ENCODE data around the gene GRK2.

GRK2 gene

DNA sequence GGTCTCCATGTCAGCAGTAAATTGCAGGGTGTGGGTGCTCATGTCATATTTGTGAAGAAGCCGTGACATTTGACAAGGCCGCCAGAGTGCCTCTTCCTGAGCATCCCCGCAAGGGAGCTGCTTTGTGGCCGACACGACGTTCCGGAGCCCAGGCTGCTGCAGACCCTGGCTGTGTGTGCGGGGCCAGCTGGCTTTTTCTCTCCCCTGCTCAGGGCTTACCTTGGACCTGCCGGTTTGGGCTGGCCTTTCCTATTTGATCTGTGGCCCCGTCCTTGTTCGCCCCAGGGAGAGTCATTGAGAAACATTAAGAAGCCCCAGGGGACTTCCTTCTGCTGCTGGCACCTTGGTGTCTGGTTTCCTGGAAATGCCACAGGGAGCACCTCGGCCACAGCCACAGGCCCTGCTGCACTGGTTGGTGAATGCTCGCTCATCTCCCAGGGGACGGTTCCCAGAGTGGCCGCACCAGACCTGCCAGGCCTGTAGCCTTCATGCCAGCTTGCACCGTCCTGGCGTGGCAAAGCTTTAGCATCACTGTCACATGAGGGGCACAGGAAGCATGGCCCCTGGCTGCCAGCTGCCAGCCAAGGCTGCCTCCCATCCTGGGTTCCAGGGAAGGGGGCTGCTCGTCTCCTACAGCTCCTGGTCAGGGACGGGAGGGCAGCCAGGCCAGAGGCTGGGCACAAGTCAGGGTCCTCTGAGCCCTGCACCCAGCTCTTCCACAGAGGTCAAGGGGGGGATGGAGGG is 5.4 kb downstream of the GRK2 start:
- peak; percentile 20 for DNase-seq

DNA sequence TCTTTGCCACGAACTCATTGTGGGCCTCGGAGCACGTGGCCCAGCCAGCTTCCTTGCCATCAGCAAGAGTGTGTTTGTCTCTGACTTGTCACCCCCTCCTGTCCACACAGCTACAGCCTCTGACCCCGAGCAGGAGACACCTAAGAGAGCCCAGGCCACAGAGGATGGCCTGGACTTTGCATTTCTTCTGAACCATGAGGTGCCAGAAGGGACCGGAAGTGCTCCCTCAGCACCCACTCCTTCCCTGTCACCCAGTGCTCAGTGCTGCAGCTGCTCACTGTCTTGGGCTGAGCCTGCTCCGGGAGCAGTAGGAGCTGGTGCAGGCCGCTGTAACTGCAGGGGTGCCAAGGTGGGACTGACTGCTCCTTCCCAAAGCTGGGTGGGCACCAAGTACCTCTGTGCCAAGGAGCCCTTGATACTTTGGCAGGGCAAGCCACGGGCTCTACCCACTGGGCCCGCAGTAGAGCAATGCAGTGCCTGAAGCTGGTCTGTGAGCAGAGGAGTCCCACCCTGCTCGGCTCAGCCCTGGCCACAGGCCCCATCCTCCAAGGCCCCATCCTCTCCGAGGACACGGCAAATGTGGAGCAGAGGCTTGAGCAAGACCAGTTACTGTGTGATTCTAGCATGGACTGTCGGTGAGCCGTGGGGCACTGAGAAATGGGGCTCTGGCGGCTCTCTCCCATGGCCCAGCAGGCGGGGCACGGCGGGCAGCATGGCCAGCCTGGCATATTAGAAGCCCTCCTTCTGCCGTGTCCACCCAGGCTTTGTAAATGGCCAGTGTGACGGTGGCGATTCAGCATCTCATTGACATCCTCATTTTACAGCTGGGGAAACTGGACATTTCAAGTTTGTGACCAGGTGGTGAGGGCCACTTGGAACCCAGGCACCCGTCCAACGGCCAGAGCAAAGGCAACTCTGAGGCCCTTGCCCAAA is 6.3 kb downstream of the GRK2 start:
- no peak for DNase-seq

DNA sequence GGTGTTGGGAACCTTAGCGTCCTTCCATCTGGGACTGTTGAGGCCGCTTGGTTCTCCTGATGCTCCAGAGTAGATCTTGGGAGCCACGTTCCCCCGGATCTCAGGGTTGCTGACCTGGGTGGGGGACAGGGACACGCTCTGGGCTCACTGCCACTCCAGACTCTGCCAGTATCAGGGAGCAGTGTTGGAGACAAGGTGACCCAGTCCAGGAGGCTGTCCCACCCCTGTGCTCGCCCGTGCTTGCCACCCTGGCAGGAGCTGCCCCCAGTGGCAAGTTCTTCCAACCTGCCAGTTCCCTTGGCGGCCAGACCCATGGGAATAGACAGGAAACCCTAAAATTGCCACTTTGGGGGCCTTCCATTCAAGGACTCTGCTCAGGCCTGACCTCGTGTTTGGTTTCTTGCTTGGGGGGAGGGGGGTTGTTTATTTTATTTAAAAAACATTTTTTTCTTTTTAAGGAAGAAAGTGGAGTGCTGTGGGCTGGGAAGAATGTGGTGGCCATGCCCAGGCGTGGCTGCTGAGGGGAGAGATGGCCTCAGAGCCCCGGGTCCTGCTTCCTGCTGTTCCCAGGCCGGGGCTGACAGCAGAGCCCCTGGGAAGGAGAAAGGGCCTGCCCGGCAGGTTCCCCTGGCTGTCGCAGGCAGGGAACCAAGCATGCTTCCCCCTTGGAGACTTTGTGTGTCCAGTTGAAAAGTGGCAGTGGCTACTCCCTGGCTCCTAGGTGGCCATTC is 7.2 kb downstream of the GRK2 start:
- no peak for DNase-seq

DNA sequence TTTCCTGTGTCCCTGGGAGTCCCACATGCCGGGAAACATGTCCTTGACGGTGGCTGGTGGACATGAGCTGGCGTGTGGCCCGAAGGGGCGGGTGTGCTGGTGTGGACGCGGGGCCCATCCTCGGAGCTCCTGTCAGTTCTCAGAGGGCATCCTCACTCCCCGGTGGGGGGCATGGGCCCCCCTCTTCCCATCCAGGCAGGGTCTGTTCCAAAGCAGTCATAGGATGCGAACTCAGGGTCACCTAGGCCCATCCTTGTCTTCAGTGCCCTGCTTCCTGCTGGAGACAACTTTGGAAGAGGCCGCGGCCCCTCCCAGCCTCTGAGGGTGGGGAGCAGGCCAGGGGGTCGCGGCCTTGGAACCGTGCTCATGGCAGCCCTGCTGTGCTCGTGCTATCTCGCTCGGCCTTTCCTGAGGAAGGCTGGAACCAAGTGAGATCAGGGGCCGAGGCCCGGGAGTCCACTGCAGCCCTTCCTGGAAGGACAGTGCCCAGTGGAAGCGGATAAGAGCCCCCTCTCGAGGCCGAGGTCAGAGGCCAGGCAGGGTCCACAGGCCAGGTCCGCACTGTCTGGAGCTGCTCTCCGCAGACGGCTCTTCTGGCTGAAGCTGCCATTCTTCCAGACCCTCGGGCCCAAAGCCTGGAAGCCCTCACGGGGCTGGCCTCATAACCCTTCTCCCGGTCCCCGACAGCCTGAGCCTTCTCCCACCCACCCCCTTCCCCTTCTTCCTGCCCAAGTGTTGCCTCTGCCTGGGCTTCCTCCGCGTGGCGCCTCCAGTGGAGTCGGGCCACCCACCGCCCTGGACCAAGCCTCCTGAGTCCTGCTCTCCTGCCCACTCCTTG is 8.7 kb downstream of the GRK2 start:
- DNase-seq: no peak

DNA sequence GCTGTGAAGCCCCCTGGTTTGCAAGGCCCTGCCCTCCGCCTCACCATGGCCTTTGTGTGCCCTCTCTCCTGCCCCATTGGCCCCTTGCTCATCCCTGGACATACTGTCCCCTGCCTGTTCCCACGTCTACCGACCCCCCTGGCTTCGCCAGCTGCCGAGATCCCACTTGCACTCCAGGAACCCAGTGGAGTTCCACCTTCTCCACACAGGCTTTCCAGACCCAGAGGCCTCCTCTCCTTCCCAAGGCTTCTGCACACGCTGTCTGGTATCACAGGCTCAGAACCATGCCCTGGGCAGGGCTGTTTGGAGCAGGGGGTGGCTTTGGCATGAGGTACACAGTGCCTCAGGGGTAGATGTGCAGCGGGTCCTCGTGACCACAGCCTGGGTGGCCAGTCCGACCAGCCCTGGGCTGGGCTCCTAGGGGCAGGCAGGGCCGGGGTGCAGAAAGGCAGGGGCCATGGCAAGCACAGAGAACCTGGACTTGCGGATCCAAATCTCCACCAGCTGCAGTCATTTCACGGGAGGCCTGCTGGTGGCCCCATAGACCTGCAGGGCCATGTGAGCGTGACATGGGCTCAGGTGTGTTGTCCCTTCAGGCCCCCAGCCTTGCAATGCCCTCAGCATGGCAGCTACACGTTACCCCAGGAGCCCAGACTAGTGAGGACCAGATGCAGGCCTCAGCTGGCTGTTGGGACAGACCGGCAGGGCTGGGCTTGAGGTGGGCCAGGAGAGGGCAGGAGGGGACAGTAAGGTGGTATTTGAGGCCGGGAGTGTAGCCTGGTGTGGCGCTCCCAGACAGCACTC is 9.5 kb downstream of the GRK2 start:
- no peak for DNase-seq

DNA sequence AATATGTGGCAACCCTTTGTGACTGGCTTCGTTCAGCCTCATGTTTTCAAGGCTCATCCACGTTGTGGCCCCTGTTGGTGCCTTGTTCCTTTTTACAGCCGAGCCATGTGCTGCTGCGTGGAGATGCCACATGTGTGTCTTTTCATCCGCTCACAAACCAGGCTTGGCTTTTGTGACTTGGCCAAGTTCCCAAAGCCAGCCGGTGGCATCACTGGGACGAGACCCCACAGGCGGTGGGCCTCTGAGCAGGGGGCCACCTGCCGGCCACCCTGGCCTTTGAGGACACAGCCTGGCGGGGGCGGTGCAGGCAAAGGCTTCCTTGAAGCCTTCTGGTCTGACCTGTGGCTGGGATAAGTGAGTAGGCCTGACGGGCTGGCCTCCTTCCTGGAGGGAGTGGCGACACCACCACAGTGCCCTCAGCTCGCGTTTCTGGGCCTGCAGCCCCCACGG is 10.5 kb downstream of the GRK2 start:
- DNase-seq: peak; percentile 30

DNA sequence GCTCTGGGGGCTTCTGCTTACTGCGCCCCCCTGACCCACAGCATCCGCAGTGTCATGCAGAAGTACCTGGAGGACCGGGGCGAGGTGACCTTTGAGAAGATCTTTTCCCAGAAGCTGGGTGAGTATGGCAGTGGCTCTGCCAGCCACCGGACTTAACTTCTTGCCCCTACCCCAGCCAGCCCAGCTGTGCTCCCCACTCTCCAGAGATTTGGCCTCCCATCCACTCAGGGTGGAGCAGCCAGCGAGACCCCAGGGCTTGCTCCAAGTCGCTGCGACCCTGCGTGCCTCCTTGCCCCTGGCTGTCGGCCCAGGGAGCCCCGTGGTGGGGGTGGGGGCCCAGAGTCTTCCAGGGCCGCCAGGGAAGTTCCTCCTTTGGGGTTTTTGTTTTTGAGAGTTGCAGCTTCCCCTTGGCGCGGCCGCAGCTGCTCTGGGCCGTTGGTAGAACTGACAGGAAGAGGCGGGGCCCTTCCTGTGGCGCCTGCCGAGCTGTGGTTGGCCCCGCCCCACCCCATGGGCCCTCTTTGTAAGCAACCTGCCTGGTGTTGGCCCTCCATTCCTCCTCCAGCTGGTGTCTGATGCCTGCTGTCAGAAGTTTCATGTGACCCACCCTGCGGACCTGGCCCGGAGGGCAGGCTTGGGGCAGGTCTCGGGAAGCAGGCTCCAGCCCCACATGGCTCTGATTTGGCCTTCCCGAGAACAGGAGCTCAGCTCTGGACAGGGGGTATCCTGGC is 11.1 kb downstream of the GRK2 start:
- peak; percentile 75 for DNase-seq

DNA sequence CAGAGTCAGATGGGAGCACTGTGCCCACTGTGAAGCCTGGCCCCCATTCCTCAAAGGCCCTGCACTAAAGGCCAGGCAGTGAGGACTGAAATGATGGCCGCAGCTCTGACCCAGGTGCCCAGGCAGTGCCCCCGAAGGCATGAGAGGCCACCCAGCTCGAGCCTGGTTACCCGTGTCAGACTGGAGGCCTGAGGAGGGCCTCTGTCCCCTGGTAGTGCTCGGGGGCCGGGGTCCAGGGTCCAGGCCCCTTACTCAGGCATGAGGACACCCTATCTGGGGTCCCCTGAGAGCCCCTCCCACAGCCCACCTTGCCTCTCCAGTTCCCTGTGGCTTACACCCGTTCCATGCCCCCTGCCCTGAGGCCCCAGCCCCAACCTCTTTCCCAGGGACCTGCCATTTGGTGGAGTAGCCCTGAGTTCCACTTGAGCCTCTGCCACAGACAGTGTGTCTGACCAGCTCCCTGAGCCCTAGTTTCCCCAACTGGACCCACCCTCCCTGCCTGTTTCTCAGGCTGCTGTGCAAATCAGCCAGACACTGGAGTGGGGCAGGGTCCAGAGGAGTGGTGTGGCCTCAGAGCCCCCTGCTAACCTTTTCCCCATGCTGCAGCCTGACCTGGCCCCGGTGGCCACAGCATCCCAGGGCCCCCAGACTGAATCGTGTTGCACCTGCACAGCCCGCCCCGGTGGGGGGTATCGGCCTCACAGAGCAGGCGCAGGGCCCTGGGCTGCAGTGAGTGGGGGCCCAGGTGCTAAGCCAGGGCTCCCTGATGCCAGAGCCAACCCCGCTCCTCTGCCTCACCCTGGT is 12.1 kb downstream of the GRK2 start:
- no peak for DNase-seq

DNA sequence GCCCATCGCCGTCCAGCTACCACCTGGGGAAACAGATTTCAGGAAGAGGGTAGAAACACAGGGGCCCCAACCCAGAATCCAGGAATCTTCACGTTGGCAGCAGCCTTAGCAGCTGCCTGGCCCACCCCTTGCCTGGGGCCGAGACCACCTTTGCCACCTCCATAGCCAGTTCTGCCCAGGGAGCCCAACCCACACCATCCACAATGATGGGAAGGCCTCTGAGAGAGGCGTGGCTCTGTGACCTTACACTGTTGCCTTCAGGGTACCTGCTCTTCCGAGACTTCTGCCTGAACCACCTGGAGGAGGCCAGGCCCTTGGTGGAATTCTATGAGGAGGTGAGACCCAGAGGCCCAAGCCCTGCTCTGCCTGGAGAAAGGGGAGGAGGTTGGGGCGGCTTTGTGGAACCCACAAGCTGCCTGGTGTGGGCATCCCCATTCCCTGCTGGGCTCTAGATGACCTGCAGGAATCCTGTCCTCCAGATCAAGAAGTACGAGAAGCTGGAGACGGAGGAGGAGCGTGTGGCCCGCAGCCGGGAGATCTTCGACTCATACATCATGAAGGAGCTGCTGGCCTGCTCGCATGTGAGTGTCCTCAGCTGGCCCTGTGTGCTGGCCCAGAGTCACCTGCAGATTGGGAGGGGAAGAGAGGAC is 12.8 kb downstream of the GRK2 start:
- DNase-seq: no peak

DNA sequence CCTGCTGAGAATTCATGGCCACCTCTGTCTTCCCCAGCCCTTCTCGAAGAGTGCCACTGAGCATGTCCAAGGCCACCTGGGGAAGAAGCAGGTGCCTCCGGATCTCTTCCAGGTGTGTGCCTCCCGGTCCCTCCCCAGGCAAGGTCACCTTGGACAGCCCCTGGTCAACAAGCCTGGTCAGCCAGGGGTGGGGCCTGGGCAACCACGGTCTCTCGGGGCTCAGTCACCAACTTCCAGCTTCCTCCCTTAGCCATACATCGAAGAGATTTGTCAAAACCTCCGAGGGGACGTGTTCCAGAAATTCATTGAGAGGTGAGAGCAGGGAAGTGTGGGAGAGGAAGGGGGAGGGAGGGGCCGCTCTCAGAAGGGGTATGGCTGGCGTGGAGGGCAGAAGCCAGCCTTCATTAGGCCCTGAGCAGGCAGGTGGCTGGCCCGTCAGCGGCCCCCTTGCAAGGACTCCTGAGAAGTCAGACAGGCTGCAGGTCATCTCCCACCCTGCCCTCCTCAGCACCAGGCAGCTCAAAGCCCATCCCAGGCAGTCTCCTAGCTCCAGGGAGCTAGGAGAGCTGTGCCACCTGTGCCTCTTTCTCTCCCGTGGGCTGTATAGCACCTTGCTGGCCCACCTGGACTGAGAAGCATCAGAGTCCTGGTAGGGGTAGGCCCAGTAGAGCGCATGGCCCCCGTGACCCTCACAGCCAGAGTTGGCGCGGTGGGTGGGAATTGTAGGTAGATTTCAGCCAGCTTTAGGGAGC is 13.5 kb downstream of the GRK2 start:
- DNase-seq: no peak

DNA sequence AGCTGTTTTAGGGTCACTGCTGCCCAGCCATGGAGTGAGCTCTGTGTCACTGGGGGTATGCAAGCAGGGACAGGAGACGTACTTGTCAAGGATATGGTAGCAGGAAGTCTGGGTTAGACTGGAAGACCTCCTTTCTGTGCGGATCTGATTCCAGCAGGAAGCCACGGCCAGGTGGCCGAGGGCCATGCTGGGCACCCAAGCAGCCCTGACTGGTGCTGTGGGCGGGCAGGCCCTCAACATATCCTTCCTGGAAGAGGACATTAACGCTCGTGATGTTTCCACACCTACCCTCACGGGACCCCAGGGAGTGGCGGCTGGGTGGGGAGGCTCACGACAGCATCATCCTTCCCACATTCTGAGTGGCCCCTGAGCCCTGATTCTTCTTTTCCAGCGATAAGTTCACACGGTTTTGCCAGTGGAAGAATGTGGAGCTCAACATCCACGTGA is 14.1 kb downstream of the GRK2 start:
- DNase-seq: no peak

DNA sequence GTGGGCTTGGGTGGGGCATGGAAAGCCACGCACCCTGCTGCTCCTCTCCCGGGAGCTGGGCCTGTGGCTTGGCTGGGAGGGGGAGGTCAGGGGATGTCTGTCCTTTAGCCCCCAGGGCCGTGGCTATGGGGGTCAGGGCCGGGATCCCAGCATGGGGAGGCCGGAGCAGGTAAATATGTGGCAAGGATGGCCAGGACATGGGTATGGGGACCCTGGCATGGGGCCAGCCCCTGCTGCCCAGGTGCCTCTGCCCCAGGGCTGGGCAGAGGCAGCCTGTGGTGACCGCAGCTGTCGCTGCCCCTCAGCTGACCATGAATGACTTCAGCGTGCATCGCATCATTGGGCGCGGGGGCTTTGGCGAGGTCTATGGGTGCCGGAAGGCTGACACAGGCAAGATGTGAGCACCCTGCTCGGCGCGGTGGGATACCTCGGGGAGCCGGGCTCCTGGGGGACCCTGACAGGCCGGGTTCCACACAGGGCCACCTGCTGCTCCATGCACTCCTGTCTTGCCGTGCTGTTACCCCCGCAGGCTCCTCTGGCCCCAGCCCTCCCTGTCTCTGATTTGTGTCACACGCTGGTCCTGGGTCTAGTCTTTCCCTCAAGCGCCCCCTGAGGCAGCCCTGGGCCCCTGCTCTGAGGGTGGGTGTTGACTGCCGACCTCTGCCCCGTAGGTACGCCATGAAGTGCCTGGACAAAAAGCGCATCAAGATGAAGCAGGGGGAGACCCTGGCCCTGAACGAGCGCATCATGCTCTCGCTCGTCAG is 14.7 kb downstream of the GRK2 start:
- DNase-seq: no peak

DNA sequence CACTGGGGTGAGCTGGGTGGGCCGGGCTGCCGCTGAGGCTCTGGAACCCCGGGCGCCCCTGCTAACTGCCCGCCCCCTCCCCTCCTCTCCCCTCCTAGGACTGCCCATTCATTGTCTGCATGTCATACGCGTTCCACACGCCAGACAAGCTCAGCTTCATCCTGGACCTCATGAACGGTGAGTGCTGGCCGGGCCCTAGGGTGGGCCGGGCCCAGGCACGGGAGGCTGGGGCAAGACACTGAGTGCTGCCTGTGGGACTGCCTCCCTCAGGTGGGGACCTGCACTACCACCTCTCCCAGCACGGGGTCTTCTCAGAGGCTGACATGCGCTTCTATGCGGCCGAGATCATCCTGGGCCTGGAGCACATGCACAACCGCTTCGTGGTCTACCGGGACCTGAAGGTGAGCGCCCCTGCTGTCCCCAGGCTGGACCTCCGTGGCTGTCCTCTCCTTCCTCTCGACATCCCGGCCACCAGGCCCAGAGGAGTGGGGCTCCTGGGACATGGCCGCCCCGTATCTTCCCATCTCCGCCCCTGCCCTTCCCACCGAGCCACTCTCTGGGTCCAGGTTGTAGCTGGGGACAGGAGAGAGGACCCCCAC is 15.4 kb downstream of the GRK2 start:
- DNase-seq: no peak

DNA sequence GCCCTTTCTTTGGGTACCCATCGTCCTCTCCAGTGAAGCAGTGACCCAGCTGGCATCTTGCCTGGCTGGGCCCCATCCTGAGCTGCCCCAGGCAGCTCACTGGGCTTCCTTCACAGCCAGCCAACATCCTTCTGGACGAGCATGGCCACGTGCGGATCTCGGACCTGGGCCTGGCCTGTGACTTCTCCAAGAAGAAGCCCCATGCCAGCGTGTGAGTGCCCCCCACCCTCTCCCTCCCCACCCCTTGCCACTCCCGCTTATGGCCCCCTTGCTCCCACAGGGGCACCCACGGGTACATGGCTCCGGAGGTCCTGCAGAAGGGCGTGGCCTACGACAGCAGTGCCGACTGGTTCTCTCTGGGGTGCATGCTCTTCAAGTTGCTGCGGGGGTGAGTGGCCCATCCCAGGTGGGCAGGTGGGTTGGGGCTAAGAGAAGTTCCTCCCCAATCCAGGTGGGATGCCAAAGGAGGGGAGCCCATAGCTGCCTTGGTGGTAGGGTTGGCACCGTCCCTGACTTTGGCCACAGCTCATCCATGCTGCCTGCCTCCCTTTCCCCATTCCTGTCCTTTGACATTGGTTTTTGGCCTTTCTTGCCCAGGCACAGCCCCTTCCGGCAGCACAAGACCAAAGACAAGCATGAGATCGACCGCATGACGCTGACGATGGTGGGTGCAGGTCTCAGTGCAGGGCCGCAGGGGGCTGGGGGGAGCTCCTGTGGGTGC is 16.0 kb downstream of the GRK2 start:
- no peak for DNase-seq

DNA sequence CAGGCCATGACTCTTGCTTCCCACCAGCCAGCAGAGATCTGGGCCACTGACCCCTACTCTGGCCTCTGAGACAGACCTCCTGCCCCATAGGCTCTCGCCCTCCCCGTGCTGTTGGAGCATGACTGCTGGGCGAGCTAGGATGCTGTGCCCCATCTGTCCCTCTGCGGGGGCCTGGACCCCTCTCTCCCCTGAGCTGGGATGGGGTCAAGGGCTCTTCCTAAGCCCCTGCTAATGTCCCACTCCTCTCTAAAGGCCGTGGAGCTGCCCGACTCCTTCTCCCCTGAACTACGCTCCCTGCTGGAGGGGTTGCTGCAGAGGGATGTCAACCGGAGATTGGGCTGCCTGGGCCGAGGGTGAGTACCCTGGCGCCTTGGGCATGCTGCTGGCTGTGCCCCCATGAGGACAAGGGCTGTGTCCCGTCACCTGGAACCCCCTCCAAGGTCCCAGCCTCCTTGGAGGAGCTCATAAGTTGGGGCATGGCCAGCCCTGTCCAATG is 16.7 kb downstream of the GRK2 start:
- no peak for DNase-seq

DNA sequence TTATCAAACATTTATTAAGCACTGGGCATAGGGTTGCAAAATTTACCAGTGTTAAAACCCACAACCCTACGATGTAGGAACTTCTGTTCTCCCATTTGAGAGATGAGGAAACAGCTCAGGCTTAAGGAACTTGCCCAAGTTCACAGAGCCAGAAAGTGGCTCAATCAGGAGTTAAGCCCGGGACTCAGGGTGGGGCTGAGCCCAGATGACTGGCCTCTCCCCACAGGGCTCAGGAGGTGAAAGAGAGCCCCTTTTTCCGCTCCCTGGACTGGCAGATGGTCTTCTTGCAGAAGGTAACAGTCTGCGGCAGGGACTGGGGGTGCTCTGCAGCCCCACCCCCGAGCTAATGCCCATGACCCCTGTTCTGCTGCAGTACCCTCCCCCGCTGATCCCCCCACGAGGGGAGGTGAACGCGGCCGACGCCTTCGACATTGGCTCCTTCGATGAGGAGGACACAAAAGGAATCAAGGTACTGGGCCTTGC is 17.2 kb downstream of the GRK2 start:
- DNase-seq: no peak

Measured in eye (tissue), 1 donor.